Measurements from ENCODE around the gene AFF1. TPM values are rescaled to one million over a fixed set of nuclear protein-coding genes. Genes with fewer than 3 reads are reported as not detected.

The AFF1 gene
- total RNA-seq, 1 experiment from 2014 or later, result 52.8 TPM

- Histone ChIP-seq H3K79me2 (ENCODE audit: low read depth) (no peaks in the 10 kb centered on the region), H3F3A (ENCODE audit: insufficient read depth, low read depth) (no peaks in the 10 kb centered on the region), H3K27ac (no peak overlapping the region), H3K4me1 (replicated peaks; ENCODE audit: insufficient read depth) (no peaks in the 10 kb centered on the region), H3K27me3 (ENCODE audit: insufficient read depth, low read depth) (no peaks in the 10 kb centered on the region), H3K9me3 (ENCODE audit: insufficient read depth, low read depth) (no peaks in the 10 kb centered on the region), H3K4me3 (no peak overlapping the region), H2AFZ (no peak overlapping the region), H3K36me3 (ENCODE audit: low read depth) (no peaks in the 10 kb centered on the region), H4K20me1 (ENCODE audit: insufficient read depth) (no peaks in the 10 kb centered on the region), H3K4me2 (no peak overlapping the region), H3K9me2 (ENCODE audit: insufficient read depth) (no peaks in the 10 kb centered on the region)
- intact Hi-C loops (cut with micrococcal nuclease; ENCODE audit: unreplicated experiment), result no loop called here
- POLR2A ChIA-PET (ENCODE audit: unreplicated experiment), result no interaction called here
- no peak for DNase-seq
- no TSS peak for BruUV-seq (replicated peaks)
- TF ChIP-seq CTCF (conservative IDR thresholded peaks at IDR 0.05) (no peak), EZH2 (IDR thresholded peaks at IDR 0.05; ENCODE audit: low read depth) (no peak)
- CTCF ChIA-PET, result no interaction called here
Observed at GRCh38 chr4:87166296-87166854, 231.6 kb downstream of the AFF1 start.

GRCh38 chr4:87171944-87172343 lies 237.1 kb downstream of the AFF1 start:
- no peaks in the 10 kb centered on the region for H3K36me3 ChIP-seq (ENCODE audit: low read depth)
- no peaks in the 10 kb centered on the region for H3F3A ChIP-seq (ENCODE audit: insufficient read depth, low read depth)
- ChIA-PET CTCF (no interaction called here), POLR2A (ENCODE audit: unreplicated experiment) (no interaction called here)
- intact Hi-C loops (cut with micrococcal nuclease; ENCODE audit: unreplicated experiment), result no loop called here
- H3K4me1 ChIP-seq (replicated peaks; ENCODE audit: insufficient read depth), result no peaks in the 10 kb centered on the region
- BruUV-seq (replicated peaks), result no TSS peak
- no peak overlapping the region for H3K27ac ChIP-seq
- no peaks in the 10 kb centered on the region for H3K27me3 ChIP-seq (ENCODE audit: insufficient read depth, low read depth)
- no peak overlapping the region for H2AFZ ChIP-seq
- H3K4me3 ChIP-seq, result no peak overlapping the region
- H3K4me2 ChIP-seq, result no peak overlapping the region
- H3K9me3 ChIP-seq (ENCODE audit: insufficient read depth, low read depth), result no peaks in the 10 kb centered on the region
- no peak for DNase-seq
- H3K79me2 ChIP-seq (ENCODE audit: low read depth), result no peaks in the 10 kb centered on the region
- H4K20me1 ChIP-seq (ENCODE audit: insufficient read depth), result no peaks in the 10 kb centered on the region
- TF ChIP-seq CTCF (conservative IDR thresholded peaks at IDR 0.05), result no peak
- TF ChIP-seq EZH2 (IDR thresholded peaks at IDR 0.05; ENCODE audit: low read depth), result no peak
- H3K9me2 ChIP-seq (ENCODE audit: insufficient read depth), result no peaks in the 10 kb centered on the region

DNA sequence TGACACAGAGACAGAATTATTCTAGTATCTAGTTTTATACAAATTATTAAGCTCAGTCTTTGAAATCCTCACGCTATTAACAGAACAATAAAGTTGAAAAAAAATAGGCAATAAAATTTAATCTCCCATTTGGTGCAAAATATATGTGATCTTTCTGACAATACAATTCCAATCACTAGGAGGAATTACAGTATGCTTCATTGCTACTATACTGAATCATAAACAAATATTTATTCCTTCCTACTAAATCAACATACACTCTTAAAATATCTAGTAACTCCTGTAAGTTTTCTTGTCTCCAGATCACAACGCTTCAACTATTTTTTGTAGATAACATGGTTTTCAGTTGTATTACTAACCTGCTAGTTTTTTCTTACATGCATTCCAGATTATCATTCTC lies 239.9 kb downstream of the AFF1 start:
- Histone ChIP-seq H3K9me2 (ENCODE audit: insufficient read depth) (no peaks in the 10 kb centered on the region), H3K9me3 (ENCODE audit: insufficient read depth, low read depth) (no peaks in the 10 kb centered on the region), H3K27ac (no peak overlapping the region), H3K4me1 (replicated peaks; ENCODE audit: insufficient read depth) (no peaks in the 10 kb centered on the region), H2AFZ (no peak overlapping the region), H3K36me3 (ENCODE audit: low read depth) (no peaks in the 10 kb centered on the region), H3K4me3 (no peak overlapping the region), H3K27me3 (ENCODE audit: insufficient read depth, low read depth) (no peaks in the 10 kb centered on the region), H3K4me2 (no peak overlapping the region), H3F3A (ENCODE audit: insufficient read depth, low read depth) (no peaks in the 10 kb centered on the region), H3K79me2 (ENCODE audit: low read depth) (no peaks in the 10 kb centered on the region), H4K20me1 (ENCODE audit: insufficient read depth) (no peaks in the 10 kb centered on the region)
- no peak for DNase-seq
- intact Hi-C loops (cut with micrococcal nuclease; ENCODE audit: unreplicated experiment), result no loop called here
- CTCF ChIA-PET, result no interaction called here
- POLR2A ChIA-PET (ENCODE audit: unreplicated experiment), result no interaction called here
- no peak for TF ChIP-seq CTCF (conservative IDR thresholded peaks at IDR 0.05)
- no peak for TF ChIP-seq EZH2 (IDR thresholded peaks at IDR 0.05; ENCODE audit: low read depth)
- BruUV-seq (replicated peaks), result no TSS peak
